ENCODE results near the gene BRI3BP. TPM values are rescaled to one million over a fixed set of nuclear protein-coding genes. Genes with fewer than 3 reads are reported as not detected.

Gene BRI3BP
- total RNA-seq, 1 donor from 2014 or later, result 3.6 TPM

GRCh38 chr12:124961055-124961454, 32.4 kb upstream of the BRI3BP start:
- Mint-ChIP-seq H3K4me1 (ENCODE audit: low read depth, unreplicated experiment) (no peaks in the 10 kb centered on the region), H3K27ac (ENCODE audit: unreplicated experiment) (no peak overlapping the region), H3K27me3 (ENCODE audit: low read depth, unreplicated experiment) (no peaks in the 10 kb centered on the region), H3K9me3 (ENCODE audit: unreplicated experiment) (peaks cover 2% of the 10 kb centered on the region), H3K36me3 (ENCODE audit: low read depth, unreplicated experiment) (peaks cover 13% of the 10 kb centered on the region), H3K4me3 (ENCODE audit: unreplicated experiment) (no peak overlapping the region)
- Histone ChIP-seq H3K27ac (ENCODE audit: low read depth, low read length) (no peak overlapping the region), H3K27me3 (ENCODE audit: insufficient read depth, low read length) (no peaks in the 10 kb centered on the region), H3K4me2 (ENCODE audit: low read length) (no peak overlapping the region), H3K4me3 (ENCODE audit: insufficient read depth, low read depth, low read length) (no peak overlapping the region), H2AFZ (ENCODE audit: low read depth, low read length) (no peak overlapping the region), H3K36me3 (ENCODE audit: insufficient read depth, low read length) (peaks cover 27% of the 10 kb centered on the region), H3K9ac (ENCODE audit: low read length) (no peak overlapping the region), H3K4me1 (ENCODE audit: insufficient read depth, low read length) (no peaks in the 10 kb centered on the region), H3K79me2 (ENCODE audit: insufficient read depth, low read length) (no peaks in the 10 kb centered on the region), H4K20me1 (ENCODE audit: insufficient read depth, low read length) (peaks cover 4% of the 10 kb centered on the region), H3K9me3 (ENCODE audit: insufficient read depth, low read depth, low read length) (no peaks in the 10 kb centered on the region)
- no peak for DNase-seq (ENCODE audit: low read depth)
- no peak for FAIRE-seq
- TF ChIP-seq, protein P1, sequence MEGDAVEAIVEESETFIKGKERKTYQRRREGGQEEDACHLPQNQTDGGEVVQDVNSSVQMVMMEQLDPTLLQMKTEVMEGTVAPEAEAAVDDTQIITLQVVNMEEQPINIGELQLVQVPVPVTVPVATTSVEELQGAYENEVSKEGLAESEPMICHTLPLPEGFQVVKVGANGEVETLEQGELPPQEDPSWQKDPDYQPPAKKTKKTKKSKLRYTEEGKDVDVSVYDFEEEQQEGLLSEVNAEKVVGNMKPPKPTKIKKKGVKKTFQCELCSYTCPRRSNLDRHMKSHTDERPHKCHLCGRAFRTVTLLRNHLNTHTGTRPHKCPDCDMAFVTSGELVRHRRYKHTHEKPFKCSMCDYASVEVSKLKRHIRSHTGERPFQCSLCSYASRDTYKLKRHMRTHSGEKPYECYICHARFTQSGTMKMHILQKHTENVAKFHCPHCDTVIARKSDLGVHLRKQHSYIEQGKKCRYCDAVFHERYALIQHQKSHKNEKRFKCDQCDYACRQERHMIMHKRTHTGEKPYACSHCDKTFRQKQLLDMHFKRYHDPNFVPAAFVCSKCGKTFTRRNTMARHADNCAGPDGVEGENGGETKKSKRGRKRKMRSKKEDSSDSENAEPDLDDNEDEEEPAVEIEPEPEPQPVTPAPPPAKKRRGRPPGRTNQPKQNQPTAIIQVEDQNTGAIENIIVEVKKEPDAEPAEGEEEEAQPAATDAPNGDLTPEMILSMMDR (IDR thresholded peaks at IDR 0.05; ENCODE audit: insufficient read depth, low read depth, low read length), result no peak
- no peak for TF ChIP-seq EZH2 (IDR thresholded peaks at IDR 0.05; ENCODE audit: insufficient read depth, low read length)

- Histone ChIP-seq H3K9me3 (ENCODE audit: insufficient read depth, low read depth, low read length) (no peaks in the 10 kb centered on the region), H3K4me2 (ENCODE audit: low read length) (no peak overlapping the region), H3K4me3 (ENCODE audit: insufficient read depth, low read depth, low read length) (no peak overlapping the region), H3K9ac (ENCODE audit: low read length) (no peak overlapping the region), H3K4me1 (ENCODE audit: insufficient read depth, low read length) (no peaks in the 10 kb centered on the region), H4K20me1 (ENCODE audit: insufficient read depth, low read length) (peaks cover 4% of the 10 kb centered on the region), H3K36me3 (ENCODE audit: insufficient read depth, low read length) (peaks cover 27% of the 10 kb centered on the region), H3K79me2 (ENCODE audit: insufficient read depth, low read length) (no peaks in the 10 kb centered on the region), H3K27me3 (ENCODE audit: insufficient read depth, low read length) (no peaks in the 10 kb centered on the region), H3K27ac (ENCODE audit: low read depth, low read length) (no peak overlapping the region), H2AFZ (ENCODE audit: low read depth, low read length) (no peak overlapping the region)
- Mint-ChIP-seq H3K27me3 (ENCODE audit: low read depth, unreplicated experiment) (no peaks in the 10 kb centered on the region), H3K4me1 (ENCODE audit: low read depth, unreplicated experiment) (no peaks in the 10 kb centered on the region), H3K4me3 (ENCODE audit: unreplicated experiment) (no peak overlapping the region), H3K36me3 (ENCODE audit: low read depth, unreplicated experiment) (peaks cover 14% of the 10 kb centered on the region), H3K9me3 (ENCODE audit: unreplicated experiment) (peaks cover 2% of the 10 kb centered on the region), H3K27ac (ENCODE audit: unreplicated experiment) (no peak overlapping the region)
- no peak for FAIRE-seq
- DNase-seq (ENCODE audit: low read depth), result no peak
- no peak for TF ChIP-seq EZH2 (IDR thresholded peaks at IDR 0.05; ENCODE audit: insufficient read depth, low read length)
- TF ChIP-seq, protein P1 (IDR thresholded peaks at IDR 0.05; ENCODE audit: insufficient read depth, low read depth, low read length), result no peak
These were observed 30.2 kb upstream of the BRI3BP start for GRCh38 chr12:124963211-124963610.

- H3K9me3 ChIP-seq (ENCODE audit: insufficient read depth, low read depth, low read length), result no peaks in the 10 kb centered on the region
- H3K36me3 ChIP-seq (ENCODE audit: insufficient read depth, low read length), result peaks cover 27% of the 10 kb centered on the region
- no peaks in the 10 kb centered on the region for H3K27me3 ChIP-seq (ENCODE audit: insufficient read depth, low read length)
- H3K4me1 Mint-ChIP-seq (ENCODE audit: low read depth, unreplicated experiment), result no peaks in the 10 kb centered on the region
- H3K9ac ChIP-seq (ENCODE audit: low read length), result no peak overlapping the region
- H3K4me3 Mint-ChIP-seq (ENCODE audit: unreplicated experiment), result no peak overlapping the region
- no peak for FAIRE-seq
- H3K4me1 ChIP-seq (ENCODE audit: insufficient read depth, low read length), result no peaks in the 10 kb centered on the region
- peaks cover 2% of the 10 kb centered on the region for H3K9me3 Mint-ChIP-seq (ENCODE audit: unreplicated experiment)
- no peak overlapping the region for H3K4me3 ChIP-seq (ENCODE audit: insufficient read depth, low read depth, low read length)
- no peaks in the 10 kb centered on the region for H3K27me3 Mint-ChIP-seq (ENCODE audit: low read depth, unreplicated experiment)
- H3K27ac ChIP-seq (ENCODE audit: low read depth, low read length), result no peak overlapping the region
- peaks cover 14% of the 10 kb centered on the region for H3K36me3 Mint-ChIP-seq (ENCODE audit: low read depth, unreplicated experiment)
- H3K27ac Mint-ChIP-seq (ENCODE audit: unreplicated experiment), result no peak overlapping the region
- H3K4me2 ChIP-seq (ENCODE audit: low read length), result no peak overlapping the region
- no peak overlapping the region for H2AFZ ChIP-seq (ENCODE audit: low read depth, low read length)
- TF ChIP-seq, protein P1 (IDR thresholded peaks at IDR 0.05; ENCODE audit: insufficient read depth, low read depth, low read length), result no peak
- no peak for TF ChIP-seq EZH2 (IDR thresholded peaks at IDR 0.05; ENCODE audit: insufficient read depth, low read length)
- DNase-seq (ENCODE audit: low read depth), result no peak
- H4K20me1 ChIP-seq (ENCODE audit: insufficient read depth, low read length), result peaks cover 4% of the 10 kb centered on the region
- H3K79me2 ChIP-seq (ENCODE audit: insufficient read depth, low read length), result no peaks in the 10 kb centered on the region
These were observed 29.2 kb upstream of the BRI3BP start for GRCh38 chr12:124964251-124964650.
